Stimulated activated CD8-positive, alpha-beta memory T cell treated with anti-CD3 and anti-CD28 coated beads, Interleukin-7, amount 100 ng/mL, for 24 hours (primary cell): ENCODE measurements around the gene HM13.
"Not testable (repeated sequence)": the region's sequence is repeated elsewhere in the genome, so short reads cannot be mapped to it uniquely, and the experiment has no call there.

Experiments used
- DNase-seq: peaks from one replicate; pipeline ENCODE4 v3.0.0-alpha.2; 2020; ENCODE audit warnings: low read depth

The HM13 gene, protein sequence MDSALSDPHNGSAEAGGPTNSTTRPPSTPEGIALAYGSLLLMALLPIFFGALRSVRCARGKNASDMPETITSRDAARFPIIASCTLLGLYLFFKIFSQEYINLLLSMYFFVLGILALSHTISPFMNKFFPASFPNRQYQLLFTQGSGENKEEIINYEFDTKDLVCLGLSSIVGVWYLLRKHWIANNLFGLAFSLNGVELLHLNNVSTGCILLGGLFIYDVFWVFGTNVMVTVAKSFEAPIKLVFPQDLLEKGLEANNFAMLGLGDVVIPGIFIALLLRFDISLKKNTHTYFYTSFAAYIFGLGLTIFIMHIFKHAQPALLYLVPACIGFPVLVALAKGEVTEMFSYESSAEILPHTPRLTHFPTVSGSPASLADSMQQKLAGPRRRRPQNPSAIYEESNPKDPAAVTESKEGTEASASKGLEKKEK

DNA sequence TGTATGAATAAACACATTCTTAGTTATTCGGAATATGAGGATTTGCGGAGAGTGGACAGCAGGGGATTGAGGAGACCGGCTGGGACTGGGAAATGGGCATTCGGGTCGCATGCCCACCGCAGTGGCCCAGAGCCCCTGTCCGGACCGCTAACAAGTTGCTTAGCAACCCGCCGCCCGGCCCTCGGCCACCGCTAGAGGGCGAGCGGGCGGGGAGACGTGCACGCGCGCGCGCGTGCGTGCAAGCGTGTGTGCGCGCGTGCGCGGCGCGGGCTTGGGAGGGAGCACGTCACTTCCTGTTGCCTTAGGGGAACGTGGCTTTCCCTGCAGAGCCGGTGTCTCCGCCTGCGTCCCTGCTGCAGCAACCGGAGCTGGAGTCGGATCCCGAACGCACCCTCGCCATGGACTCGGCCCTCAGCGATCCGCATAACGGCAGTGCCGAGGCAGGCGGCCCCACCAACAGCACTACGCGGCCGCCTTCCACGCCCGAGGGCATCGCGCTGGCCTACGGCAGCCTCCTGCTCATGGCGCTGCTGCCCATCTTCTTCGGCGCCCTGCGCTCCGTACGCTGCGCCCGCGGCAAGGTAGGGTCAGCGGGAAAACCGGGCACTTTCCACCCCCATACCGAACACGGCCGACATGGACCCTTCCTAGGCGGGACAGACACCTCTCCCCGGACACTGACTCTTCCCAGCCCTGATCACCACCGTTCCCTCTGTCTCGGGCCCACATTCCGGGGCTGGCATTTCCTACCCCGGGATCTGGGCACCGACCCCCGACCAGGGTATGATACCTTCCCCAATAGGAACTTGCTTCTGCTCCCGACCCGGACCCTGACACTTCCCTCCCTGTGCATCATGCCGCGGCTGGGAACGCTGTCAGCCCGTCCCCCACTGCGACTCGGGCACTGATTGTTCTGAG lies at the start of gene HM13:
HM13 (plus strand) TSS at position 289 of the 918 bp plus-strand sequence; CDS start at position 399, 110 bp downstream.
- peak; percentile 71 for DNase-seq

DNA sequence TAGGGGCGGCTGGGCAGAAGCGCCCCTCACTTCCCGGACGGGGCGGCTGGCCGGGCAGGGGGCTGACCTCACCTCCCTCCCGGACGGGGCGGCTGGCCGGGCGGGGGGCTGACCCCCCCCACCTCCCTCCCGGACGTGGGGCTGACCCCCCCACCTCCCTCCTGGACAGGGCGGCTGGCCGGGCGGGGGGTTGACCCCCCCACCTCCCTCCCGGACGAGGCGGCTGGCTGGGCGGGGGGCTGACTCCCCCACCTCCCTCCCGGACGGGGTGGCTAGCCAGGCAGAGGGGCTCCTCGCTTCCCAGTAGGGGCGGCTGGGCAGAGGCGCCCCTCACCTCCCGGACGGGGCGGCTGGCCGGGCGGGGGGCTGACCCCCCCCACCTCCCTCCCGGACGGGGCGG lies 43.3 kb upstream of the HM13 start:
- DNase-seq: not testable (repeated sequence)

DNA sequence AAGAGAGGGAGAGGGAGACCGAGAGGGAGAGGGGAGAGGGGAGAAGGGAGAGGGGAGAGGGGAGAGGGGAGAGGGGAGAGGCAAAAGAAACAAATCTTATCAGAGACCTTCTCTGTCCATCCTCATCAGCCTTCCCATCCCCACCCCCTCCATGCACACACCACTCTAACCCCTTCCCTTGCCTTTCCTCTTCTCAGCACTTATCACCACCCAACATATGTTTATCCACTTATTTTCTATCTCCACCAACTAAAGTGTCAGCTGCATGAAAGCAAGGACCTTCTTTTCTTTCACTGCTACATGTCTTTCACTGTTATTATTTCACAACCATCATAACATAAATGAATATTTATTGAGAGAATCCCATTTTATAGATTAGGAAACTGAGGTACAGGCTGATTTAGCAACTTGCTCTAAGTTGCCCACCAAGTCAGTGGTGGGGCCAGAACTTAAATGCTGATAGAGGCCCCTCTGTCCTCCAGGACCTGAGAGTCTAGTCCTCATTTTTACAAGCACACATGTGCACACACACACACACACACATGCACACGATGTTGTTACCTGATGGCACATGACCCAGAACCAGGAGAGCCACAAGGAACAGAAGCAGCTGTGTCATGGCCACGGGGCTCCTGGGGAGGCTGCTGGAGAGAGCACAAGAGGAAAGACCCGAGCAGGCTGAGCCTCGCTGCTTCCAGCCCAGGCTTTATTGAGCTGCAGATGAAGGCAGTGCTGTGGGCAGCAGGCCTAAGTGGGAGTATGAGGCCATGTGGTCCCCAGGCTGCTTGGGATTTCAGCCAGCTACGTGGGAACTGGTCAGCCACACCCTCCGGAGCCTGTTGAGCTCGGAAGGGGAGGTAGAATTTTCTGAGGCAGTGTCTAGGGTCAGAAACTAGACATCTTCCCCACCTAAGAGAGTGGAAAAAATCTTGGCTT lies 41.6 kb upstream of the HM13 start:
- DNase-seq: no peak

DNA sequence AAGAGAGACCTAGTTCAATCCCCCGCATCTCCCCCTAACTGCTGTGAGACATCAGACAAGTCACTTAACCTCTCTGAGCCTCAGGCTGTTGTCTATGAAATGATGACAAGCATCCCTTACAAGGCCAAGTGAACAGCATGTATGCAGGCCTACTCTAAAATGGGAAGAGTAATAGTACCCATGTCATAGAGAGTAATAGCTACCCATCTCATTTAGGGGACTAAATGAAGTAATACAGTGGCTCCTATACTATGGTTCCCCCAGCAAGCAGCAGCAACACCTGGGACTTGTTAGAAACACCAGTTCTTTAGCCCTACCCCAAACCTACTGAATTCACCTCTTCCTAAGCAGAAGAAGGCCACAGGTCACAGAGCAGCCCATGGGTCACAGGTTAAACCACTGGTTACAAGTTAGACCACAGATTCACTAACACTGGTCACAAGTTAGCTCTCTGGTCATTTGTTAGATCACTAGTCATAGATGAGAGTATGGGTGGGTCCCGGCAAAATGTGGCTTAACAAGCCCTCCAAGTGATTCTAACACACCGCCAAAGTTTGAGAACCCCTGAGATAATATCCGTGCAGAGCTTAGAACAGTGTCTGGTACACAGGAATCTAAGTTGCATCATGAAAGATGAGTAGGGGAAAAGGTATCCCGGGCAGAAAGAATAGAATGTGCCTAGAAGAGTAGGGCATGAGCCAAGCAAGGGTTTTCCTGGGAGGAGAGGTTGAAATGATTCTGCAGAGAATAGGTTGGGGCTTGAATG lies 40.7 kb upstream of the HM13 start:
- no peak for DNase-seq

DNA sequence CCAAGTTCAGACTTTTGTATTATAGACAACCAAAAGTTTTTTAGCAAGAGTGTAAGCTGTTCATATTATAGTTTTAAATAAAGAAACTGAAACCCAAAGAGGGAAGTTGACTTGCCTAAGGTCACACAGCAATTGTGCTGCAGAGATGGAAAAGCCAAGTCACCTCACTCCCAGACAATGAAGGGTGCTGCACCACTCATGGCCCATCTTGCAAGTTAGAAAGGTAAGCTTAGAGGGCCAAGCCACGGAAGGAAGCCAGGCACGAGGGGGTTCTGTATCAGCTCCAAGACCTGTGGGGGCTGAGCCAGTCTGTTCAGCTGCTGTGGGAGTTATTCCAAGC lies 40.2 kb upstream of the HM13 start:
- DNase-seq: no peak

DNA sequence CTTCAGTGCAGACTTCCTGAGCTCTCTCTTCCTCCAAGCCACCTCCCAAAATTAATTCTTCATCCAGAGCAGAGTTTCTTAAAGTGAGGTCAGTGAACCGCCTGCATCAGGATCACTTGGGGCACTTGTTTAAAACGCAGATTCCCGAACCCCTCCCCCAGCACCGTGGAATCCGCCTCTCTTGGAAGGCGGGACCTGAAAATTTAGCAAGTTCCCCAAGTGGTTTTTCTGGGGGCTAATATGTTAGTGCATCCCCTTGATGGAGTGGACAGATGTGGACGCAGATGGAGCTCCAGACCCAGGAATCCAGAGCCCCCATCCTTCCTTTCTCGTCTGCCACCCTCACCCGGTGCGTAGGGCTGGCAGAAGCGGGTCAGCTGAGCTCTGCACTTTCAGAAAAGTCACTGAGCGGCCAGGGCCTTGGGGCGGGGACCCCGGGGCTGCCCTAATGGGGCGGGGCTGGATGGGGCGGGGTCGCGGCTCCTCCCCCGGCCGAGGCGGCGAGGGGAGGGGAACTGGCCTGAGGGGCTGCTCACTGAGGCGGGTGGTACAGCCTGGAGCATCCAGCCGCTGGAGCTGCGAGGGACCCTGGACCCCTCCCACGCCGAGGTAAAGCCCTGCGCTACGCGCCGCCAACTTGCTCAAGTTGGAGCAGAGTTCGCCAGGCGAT lies 39.3 kb upstream of the HM13 start, which contains the start of the genes DEFB124 and REM1:
DEFB124 (minus strand) TSS at position 370 of the 670 bp plus-strand sequence. CDS start 2,114 bp downstream, outside the sequence.
REM1 (plus strand) TSS at position 531 of the 670 bp plus-strand sequence. CDS start 1,158 bp downstream, outside the sequence.
- DNase-seq: no peak

DNA sequence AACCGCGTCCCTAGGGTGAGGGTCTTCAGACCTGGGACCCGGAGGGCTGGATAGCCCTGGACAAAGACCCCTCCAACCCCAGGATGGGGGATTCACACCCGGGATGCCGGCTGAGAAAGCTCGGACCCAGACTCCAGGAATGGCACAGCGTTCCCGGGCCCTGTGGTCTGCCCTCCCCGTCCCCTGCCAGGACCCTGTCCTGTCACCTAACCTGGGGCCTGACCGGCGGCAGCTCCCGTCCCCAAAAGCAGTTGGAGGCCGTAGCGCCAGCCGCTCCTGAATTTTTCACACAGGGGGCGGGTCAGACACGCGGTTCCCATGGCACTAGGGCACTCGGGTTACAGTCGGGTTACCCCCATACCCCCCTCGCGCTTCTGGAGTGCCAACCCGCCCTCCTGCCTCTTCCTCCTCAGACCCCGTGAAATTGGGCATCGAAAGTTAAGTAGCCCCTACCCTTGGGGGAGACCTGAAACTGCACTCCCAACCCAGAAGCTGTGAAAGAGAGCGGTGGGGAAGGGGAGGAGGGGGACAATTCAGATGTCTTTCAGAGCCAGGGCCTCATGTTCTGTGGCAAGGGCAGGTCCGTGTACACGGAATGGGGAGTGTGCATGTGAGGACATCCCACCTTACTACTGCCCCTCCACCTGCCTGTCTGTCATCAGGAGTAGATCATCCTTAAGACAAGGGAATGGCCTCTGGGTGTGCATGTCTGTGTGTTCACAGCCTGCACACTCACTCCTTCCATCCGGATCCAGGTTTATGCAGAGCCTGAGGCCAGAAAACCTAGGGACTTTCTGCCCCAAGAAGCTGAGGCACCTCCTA lies 38.6 kb upstream of the HM13 start:
- no peak for DNase-seq

DNA sequence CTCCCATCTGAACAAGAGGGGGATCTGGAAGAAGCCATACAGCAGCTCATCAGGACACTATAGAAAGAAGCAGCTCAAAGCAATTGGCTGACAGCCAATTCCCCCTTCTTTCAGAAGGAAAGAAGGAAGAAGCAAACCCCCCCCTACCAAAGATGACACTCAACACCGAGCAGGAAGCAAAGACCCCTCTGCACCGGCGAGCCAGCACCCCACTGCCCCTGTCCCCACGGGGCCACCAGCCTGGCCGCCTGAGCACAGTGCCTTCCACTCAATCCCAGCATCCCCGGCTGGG lies 38.0 kb upstream of the HM13 start:
- DNase-seq: no peak

DNA sequence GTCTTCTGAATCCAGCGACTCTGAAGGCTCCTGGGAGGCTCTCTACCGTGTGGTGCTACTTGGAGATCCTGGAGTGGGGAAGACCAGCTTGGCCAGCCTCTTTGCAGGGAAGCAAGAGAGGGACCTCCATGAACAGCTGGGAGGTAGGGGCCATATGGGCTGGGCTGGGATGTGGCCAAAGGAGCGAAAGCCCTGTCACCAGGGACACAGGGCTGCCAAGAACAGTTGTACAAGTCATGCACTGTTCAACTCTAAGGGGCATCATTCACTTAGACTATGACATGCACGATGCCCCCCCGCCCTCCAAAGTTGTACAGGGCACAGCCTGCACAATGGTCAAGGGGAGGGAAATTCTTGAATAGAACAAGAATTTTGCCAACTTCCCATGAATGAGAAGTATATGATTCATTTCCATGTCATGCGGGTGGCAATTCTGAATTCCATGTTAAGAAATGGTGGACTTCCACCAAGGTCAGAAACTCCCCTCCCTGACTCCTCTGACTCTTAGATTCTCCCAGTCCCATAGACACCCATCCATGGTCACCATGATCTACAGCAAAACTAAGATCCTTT lies 37.5 kb upstream of the HM13 start:
- no peak for DNase-seq

DNA sequence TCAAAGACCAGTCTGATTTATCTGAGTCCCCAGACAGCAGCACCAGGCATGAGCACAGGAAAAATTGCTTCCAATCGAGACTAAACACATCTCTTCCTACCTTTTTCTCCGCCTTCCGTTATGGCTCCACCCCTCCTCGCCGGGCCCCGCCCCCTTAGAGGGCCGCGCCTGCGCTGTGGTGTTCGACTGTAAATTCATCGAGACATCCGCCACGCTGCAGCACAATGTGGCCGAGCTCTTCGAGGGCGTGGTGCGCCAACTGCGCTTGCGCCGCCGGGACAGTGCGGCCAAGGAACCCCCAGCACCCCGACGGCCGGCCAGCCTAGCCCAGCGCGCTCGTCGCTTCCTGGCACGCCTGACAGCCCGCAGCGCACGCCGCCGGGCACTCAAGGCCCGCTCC lies 30.2 kb upstream of the HM13 start:
- no peak for DNase-seq

DNA sequence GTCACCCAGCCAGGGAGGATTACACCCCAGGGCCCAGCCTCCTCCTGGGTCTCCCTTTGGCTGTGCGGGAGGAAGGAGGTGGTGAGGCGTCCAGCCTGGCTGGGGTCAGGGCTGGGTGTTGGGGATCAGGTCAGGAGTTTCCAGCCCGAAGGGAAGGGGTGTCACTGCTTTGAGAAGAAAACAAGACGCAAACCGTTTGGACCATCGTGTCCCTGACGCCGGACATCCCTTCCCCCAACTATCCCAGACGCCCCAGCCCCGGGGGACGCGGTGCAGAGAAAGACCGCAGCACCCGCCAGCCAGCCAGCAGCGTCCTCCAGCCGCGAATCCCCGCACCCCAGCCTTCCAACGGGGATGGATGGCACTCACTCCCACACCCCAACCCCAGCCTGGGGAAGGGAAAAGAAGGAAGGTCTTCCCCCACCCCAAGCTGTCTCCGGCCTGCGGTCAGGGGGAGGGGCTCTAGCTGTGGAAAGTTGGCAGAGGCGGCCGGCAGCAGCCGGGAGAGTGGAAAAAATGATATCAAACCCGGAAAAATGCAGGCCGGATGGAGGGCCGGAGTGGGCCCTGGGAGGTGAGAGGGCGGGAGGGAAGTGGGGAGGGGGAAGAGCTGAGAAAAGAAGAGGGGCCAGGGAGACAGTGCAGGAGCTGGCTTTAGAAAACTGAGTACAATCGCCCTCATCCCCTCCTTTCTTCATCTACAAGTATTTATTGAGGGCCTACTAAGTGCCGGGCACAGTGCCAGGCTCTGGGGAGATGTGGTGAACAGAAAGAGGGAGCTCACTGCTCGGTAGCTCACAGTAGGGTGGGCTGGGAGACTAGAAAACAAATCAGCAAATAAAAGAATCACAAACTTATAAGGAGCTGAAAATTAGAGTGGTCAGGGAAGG lies 28.5 kb upstream of the HM13 start:
- no peak for DNase-seq

DNA sequence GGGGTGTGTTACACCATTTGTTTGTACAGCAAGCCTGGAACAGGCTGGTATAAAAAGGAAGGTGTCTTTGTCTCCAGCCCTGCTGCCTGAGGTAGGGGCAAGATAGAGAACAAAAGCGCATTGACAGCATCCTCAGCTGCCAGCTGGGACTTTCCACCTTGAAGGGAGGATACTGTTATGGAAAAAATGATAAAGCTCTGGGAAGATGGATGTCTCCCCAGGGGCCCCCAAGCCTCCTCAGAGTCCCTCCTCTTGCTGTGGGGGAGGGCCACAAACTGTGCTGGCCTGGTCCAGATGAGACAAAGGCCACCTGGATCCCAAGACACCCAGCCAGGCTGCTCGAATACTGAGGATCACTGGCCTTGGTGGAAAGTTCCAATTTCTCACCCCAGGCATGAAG lies 26.1 kb upstream of the HM13 start:
- no peak for DNase-seq

DNA sequence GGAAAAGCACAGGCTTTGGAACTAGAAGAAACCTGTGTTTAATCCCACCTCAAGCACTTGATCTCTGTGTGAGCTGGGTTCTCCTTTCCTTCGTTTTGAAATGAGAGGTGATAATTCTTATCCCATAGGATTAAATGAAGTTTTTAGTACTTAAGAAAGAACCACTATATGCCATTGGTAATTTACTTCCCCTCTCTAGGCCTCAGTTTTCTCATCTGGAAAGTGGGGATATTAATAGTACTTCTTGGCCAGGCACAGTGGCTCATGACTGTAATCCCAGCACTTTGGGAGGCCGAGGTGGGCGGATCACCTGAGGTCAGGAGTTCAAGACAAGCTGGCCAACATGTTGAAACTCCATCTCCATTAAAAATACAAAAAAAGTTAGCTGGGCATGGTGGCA lies 25.1 kb upstream of the HM13 start:
- DNase-seq: no peak

DNA sequence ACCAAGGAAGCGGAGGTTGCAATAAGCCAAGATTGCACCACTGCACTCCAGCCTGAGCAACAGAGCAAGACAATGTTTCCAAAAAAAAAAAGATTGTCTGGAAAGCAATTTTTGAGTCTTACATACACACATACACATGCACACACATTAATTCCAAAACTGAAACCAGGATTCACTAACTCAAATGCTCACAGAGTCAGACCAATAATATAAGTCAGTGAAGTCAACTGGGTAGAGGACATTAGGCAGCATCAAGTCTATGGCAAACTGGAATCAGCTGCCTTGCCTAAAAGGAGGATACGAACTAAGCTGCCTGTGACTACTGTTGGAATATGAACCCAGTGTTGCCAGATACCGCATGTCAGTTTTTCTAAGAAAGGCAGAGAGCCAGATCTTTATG lies 23.5 kb upstream of the HM13 start:
- no peak for DNase-seq

DNA sequence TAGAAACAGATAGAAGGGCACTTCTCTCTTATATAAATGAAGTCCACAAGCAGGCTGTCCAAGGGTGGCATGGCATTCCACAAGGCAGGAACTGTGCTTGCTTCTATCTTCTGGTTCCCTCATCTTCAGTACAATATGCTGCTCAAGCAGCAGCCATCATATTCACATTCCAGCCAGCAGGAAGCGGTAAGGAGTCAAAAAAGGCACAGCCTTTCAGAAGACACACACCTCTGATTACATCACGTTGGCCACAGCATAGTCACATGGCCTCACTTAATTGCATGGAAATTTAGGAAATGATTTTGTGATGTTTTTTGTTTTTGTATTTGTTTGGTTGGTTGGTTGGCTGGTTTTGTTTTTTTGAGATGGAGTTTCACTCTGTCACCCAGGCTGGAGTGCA lies 20.1 kb upstream of the HM13 start:
- no peak for DNase-seq

DNA sequence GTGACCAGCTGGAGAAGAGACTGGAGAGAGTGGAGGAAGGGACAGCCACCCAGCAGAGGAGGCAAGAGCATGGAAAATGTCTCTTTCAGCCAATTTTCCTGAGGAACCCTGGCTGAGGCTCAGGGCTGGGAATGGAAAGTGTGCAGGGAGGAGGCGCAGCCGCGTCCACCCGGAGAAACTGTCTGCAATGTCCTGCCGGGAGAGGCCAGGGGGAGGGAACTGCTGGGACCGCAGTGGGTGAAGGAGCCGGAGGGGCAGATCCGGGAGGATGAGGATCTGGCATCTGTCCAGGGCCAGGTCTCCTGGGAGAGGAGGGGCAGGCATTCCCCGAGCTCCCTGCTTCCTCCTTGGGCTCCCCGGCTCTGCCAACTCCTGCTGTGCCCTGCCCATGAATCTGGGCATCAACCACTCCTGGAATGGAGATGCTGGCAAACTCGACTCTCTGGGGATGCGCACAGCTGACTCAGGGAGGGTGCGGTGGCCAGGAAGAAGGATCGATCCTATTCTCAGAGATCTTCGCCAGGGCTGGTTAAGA lies 17.4 kb upstream of the HM13 start:
- DNase-seq: no peak

DNA sequence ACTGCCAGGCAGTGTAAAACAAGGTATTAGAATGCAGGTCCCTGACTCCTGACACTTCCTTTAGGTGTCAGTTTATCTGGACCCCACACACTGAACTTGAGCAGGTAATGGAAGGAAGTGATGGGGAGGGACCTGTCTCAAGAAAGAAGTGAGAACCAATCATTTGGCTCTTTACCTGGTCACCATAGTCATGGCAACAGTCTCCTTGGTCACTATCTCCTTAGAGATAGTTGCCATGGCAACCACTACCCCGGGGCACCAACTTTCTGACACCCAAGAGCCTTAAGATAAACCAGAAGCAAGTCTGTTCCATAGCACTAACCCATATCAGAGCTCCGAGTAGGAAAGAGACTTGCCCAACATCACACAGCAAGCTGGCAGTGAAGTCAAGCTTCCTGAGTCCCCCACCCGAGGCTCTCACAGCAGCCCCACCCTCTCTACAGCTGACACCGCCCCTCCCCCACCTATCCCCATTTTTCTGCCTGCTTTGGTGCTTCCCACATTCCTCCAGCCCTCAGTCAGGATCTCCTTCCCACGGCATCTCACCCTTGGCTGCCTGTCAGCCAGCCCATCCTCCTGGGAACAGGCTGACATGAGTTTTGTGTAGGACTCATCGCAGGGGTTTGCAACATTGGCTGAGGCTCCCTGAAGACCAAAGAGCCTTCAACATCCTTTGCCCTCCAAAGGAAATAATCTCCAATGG lies 16.3 kb upstream of the HM13 start:
- DNase-seq: no peak
